GM19467 (cell line): ENCODE measurements around the gene FOXO3.
"Not testable (repeated sequence)": the region's sequence is repeated elsewhere in the genome, so short reads cannot be mapped to it uniquely, and the experiment has no call there.

Experiments used
- ATAC-seq: cut with Tn5 transposase; IDR thresholded peaks from one replicate; pipeline ENCODE4 v1.9.1; 2021; ENCODE audit warnings: mild to moderate bottlenecking, moderate library complexity; ENCODE audit not compliant: unreplicated experiment

The FOXO3 gene

DNA sequence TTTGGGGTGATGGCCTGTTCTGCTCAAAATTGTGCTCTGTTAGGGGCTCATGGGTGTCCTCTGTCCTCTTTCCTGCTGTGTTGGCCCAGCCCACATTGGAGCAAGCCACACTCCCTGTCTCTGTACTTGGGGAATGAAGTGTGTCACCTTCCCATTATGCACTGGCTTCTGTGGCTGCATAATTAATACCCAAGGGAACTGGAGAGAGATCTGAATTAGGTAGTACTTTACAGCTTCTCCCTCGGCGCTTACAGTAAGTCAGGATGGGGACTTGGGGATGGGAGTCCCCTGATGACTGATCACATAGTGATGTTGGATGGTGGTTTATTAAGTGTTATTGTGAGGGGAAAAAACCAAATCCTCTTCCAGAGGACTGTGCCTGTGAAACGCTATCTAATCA is 116.6 kb downstream of the FOXO3 start:
- no peak for ATAC-seq

DNA sequence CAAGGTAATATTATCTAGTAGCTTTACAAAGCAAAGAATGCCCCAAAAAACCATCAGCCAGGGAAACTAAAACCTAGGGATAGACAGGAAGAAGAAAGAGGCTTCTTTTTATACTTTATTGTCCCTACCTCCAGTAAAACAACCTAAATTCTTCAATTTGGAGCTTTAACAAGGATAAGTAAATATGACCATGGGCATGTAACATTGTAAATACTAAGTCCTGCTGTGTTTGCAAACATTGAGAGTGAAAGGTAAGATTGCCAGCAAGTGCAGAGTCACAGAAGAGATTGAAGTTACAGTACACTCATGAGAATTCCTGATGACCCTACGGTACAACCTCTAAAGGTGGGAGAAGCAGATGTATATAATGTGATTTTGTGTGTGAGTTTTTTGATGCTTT is 117.2 kb downstream of the FOXO3 start:
- ATAC-seq, result no peak

DNA sequence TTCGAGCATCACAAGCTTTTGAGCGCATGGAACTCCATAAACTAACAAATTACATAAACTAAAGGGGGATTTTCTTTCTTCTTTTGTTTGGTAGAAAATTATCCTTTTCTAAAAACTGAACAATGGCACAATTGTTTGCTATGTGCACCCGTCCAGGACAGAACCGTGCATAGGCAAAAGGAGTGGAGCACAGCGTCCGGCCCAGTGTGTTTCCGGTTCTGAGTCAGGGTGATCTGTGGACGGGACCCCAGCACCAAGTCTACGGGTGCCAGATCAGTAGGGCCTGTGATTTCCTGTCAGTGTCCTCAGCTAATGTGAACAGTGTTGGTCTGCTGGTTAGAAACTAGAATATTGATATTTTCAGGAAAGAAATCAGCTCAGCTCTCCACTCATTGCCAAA is 119.6 kb downstream of the FOXO3 start:
- not testable (repeated sequence) for ATAC-seq

DNA sequence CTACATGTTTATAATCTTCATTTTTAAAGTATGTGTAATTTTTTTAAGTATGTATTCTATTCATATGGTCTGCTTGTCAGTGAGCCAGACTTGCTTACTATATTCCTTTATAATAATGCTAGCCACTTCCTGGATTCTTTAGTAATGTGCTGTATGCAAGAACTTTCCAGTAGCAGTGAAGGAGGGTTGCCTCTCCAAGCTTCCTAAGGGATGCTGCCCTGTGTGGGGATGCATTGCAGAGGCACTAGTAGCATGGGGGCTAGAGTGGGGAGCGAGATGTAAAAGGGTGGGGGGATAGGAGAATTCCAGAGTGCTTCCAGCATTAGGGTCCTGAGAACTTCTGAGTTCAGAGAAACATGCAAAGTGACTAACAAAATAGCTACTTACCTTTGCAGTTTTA is 121.0 kb downstream of the FOXO3 start:
- ATAC-seq, result not testable (repeated sequence)

DNA sequence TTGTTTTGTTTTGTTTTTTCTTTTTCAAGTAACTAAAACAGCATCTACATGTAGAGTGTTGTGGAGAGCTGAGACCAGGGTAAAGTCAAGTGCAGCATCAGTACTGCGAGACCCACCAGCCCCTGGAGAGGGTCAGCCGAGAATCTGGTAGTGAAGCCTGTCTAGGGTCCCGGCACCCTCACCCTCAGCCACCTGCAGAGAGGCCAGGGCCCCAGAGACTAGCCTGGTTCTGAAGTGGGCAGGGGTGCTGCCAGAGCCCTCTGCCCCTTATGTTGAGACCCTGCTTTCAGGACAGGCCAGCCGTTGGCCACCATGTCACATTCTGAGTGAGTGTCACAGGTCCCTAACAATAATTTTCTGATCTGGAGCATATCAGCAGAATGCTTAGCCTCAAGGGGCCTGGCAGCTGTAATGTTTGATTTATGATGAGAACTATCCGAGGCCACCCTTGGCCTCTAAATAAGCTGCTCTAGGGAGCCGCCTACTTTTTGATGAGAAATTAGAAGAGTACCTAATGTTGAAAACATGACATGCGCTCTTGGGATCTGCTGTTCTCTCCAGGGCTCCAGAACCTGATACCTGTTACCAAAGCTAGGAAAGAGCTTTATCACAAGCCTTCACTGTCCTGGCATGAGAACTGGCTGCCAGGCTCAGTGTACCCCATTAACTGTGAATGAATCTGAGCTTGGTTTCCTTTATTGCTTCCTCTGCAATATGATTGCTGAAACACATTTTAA is 121.8 kb downstream of the FOXO3 start:
- not testable (repeated sequence) for ATAC-seq

DNA sequence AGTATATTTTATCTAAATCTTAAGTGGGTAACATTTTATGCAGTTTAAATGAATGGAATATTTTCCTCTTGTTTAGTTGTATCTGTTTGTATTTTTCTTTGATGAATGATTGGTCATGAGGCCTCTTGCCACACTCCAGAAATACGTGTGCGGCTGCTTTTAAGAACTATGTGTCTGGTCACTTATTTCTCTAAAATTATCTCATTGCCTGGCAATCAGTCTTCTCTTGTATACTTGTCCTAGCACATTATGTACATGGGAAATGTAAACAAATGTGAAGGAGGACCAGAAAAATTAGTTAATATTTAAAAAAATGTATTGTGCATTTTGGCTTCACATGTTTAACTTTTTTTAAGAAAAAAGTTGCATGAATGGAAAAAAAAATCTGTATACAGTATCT is 123.3 kb downstream of the FOXO3 start:
- not testable (repeated sequence) for ATAC-seq

DNA sequence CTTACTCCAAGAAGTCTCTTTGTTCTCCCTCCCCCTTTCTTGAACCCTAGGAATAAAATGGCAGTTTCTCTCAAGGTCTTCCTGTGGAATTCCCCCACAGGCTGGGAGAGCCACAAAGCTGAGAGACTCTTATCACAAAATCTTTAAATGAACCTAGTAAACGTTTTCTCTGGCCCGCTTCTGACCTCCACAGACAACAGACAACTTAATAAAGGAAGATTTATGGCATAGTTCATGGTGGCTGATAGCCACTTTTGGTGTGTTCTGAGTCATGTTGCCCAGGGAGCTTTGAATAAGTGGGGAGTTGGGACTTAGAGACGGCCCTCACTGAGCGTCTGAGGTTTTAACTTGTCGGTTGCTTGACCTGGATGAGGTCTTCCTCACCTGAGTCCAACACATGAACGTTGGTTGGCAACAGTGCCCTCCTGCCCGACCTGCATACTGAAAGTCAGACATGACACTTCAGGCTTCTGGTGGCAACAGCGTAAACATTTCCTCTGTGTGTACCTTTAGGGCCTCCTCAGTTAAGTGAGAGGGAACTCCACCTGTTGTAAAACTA is 124.1 kb downstream of the FOXO3 start:
- ATAC-seq, result no peak

DNA sequence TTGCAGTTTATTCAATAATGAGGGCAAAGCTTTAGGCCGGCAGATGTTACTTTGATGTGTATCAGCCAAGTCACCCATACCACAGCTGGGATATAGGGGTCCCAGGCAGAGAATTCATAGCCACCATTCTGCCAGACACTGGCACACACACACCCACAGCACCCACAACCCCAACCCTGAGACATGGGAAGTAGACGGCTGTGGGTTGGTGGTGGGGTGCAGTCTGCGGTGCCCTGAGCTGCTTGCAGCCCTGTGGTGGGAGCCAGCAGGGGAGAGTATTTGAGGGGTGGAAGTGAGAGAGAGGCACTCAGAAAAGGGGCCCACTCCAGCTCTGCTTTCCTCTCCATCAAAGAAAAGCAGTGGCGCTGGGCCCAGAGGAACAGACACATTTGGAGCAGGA is 125.3 kb downstream of the FOXO3 start:
- ATAC-seq, result no peak

DNA sequence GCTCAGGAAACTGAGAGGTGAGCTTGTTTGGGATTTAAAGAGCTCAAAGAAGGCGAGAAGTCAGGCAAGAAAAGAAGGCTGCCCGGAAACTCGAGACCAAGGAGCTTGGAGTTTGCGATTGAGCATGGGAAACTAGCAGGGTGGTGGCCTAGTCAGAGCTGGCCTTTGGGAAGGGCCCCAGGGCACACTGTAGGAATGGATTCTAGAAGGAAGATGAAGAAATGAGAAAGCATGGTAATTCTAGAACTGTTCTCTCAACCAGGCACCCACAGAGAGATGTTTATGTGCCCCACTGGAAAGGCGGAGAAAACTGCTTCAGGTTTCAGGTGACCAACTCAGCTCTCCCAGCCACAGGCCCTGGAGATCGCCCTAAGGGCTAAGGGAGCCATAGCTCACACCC is 126.2 kb downstream of the FOXO3 start:
- no peak for ATAC-seq

DNA sequence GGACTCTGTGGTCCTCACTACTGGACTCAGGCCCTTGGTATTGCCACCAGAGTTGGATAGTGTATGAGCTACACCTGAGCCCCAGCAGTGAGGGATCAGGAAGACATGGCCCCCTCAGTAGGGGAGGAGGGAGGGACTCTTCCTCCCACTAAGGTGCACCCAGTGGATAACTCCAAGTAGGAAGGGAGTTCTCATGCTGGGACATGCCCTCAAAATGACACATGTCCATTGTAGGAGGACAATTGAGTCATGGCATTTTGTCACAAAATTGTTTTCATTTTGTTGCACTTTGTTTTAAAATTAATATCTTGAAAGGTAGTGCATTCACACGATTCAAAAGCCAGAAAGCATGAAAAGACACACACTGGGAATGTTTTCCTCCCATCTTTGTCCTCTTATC is 127.2 kb downstream of the FOXO3 start:
- no peak for ATAC-seq

DNA sequence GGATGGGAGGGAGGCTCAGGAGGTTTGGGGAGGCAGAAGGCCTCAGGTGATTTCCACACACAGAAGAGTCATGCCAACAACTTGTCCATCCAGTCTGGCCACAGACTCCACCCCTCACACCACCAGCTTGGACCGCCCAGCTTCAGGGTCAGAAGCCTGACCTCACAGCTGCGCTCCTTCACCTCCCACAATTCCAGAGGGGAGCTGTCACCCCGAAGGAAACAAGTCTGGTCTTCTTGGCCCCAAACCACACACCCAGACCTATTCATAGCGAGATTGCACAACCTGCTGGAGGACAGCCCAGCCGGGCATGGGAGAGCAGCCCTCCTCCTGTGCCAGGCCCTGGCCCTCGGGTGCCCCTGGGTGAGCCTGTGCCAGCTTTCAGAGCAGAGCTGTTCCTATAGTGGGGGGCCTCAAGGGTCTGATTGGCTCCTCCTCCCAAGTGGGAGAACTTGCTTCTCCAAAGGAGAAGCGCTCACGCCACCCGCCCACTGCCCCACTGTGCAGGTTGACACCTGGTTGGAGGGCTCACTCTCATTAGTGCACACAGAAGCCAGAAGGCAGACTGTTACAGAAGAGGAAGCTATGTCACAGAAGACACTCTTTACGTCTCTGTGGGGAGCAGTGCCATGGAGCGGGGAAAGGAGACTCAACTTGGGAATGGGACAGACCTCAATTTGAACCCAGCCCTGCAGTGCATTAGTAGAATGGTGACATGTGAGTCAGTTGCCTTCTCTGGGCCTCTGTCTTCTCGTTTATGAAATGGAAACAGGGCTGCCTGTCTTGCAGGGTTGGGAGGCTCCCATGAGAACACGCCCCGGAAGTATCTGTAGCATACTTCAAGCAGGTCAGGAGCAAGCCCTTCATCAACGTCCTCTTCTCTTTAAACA is 128.8 kb downstream of the FOXO3 start:
- ATAC-seq, result no peak

DNA sequence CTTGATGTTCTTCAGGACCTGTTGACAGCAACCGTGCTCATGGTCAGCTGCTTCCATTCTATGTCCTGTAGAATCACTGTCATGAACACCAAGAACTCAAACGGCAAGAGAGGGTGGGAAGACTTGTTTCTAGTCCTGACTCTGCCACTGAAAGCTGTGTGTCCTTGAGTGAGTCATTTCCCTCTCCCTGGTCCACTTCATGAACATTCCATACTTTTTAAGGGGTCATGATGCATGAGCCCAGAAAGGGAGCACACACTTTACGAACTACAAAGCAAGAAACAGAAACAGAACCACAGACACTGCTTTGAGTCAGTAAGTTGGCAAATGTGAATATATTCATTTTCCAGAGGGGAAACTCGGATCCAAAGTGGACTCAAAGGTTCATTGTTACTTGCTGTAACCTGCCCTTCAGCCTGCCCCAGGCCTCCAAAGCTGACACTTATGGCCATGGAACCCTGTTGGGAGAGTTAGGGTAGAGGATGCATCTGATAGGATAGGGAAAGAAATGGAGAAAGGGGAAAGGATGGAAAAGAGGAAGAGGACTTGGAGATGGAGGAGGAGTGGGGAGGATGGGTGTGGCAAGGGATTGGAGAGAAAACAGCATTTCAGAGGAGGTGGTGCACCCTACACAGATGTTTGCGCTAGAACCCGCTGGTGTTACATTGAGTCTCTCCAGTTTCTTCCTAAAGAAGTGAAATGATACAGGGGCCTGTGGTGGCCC is 129.8 kb downstream of the FOXO3 start:
- ATAC-seq, result no peak

DNA sequence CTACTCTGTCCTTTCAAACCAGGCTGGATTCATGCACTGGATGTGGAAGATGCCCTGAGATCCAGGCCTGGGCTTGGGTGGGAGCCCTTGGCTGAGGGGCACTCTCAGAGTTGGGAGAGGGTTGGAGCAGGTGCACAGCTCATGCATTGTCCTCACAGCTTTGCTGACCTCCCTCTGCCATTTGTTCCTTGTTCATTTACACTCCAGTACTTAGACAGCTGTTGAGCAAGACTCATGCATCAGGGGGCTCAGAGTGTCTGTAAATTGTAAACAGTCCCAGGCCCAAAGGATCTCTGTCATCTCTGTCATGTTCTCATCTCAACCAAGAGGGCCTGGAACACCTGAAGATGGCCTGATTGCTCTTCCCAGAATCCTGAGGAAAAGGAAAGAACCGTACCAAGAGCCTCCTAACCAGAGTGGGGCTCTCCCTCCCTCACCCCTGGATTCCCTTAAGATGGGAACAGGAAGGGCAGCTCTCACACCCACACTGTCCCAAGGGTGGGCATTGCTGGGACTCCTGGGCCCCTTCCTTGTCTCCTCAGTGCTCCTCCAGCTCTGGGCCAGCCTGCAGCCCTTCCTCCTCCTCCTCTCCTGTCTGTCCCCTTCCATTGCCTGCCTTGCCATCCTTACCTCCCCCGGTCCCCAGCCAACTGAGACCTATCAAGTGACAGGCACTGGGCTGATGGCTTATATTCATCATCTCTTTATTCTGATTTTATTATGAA is 132.9 kb downstream of the FOXO3 start:
- ATAC-seq, result no peak

DNA sequence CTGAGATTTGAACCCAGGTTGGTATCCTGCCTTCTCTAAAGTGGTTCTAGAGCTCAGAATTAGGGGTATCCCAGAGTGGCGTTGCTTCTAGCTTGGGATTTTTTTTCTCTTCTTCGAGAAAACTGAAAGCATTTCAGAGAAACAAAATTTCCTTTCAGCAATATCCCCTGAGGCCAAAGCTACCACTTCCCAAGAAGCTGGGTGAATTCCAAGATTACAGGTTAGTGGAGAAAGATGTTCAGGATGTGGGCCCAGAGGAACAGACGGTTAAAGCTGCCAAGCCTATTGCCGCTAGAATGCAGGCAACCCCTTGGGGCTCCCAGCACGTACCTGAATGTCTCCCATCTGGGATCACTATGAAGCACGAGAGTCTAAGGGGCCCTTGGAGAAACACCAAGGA is 134.1 kb downstream of the FOXO3 start:
- ATAC-seq, result no peak

DNA sequence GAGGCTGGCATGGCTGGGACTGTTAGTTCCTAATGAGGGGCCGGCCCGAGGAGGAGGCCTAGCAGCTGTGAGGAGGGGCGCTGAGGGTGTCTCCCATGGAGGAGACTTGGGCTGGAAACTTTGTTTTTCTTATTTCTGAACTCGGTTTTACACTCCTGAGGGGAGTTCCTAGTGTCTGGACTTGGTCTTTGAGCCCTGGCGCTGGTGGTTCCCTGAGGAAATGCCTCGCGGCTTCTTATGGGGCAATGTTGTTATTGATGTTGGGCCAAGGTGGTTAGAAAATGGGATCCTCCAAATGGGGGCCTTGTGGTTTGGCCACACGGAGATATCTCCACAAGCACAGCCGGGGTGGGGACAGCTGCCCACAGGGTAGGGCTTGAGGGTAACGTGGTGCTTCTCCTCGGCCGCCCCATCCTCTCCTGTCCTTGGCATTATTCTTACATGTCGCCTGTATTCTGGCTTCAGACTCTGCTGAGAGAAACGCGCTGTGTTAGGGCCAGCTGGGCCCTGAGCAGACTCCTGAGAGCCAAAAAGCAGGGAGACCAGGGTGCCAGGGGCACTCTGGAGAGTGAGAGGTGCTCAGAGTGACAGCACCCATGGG is 136.9 kb downstream of the FOXO3 start:
- ATAC-seq, result no peak

DNA sequence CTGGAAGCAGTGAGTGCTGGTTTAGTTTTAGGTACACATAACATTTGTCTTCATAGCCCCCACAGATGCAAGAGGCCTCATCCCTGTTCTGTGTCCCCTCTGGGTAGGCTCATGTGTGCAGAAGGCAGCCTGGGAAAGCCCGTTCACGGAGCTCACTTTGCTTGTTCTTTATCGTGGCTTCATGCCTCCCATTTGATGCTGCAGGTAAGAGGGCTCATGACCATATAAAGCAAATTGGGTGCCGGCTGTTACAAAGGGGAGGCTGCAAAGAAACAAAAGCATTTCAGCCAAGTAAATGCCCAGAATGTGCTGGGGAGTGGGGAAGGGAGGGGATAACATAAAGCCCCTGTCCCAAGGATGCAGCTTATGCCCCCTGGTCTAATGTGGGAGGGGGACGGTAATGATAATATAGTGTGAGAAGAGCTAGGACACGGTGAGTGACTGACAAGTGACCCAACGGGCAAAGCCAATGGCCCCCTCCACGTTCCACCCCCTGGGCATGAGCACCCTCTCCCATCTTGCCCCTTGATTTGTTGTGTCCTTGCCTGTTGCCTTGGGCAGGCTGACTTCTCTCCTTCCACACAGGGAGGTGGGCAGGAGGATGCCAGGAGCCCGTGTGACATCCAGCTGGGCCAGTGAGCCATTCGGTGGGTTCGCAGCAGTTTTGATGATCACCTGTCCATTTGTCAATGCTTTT is 138.0 kb downstream of the FOXO3 start:
- ATAC-seq, result no peak

DNA sequence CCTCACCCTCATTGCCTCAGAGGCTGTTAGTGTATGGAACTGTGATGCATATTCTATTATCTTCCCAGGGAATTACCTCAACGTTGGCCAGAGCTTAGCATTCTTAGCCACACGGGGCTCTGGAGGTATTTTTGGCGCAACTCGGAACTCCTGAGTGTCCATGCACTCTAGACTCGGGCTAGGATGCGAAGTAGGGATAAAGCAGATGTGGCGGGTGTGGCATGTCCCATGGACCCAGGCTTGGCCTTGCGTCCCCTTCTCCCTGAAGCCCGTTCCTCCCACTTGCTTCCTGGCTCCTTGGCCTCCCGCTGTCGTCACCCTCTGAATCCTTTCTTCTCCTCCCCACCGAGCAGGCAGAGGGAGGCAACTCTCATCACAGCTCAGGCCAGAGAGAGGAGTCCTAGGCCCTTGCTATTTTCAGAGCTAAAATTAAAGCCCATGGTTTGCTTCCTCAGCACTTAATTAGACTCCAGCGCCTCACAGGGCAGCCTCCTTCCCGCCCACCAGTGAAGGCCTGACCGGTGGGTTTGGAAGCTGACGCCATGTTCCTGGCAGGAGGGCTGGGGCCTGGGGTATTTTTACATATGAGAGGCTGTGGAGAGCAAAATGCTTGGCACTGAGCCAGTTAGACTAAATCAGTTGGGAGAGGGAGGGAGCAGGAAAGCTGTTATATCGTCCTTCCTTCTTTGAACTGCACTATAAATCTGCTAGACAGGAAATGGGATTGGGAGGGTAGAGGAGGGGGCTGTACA is 138.7 kb downstream of the FOXO3 start:
- ATAC-seq, result no peak

DNA sequence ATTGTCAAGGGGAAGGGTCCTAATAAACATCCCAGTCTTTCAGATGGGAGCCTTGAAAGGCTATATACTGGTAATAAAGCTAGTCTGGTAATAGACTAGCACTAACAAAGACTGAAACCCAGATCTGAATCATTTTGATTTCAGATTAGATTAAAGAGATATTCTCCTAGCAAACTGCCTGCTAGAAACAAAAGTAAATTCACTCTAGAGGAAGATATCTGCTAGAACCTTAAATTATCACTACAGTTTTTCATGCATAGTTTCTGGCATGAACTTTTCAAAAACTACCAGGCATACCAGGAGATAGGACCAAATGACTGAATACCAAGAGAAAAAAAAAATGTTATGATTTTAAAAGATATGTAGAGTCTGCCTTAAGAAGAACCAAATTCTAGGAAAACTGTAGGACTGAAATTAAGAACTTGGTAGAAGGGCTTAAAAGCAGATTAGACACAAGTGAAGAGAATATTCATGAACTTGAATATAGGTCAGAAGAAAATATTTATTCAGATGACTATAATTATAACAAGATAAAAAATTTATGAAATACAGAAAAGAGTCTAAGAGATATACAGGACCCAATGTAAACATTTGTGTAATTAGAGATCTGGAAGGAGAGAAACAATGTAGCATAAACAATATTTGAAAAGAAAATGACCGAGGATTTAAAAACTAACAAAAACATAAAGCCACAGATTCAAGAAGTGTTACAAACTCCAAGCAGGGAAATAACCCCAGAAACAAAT is 141.6 kb downstream of the FOXO3 start:
- ATAC-seq, result no peak
